Brain pericyte (primary cell): ENCODE results near the gene DRC1.
"Not testable (repeated sequence)": the region's sequence is repeated elsewhere in the genome, so short reads cannot be mapped to it uniquely, and the experiment has no call there.

Experiments
- DNase-seq: peaks from one replicate; pipeline ENCODE4 v3.0.0-alpha.2; 2012; ENCODE audit warnings: low read depth, low spot score

Gene DRC1

GRCh38 chr2:26463244-26464192 is 61.8 kb downstream of the DRC1 start:
- DNase-seq = no peak

- DNase-seq = no peak
Observed at GRCh38 chr2:26464390-26465265, 62.9 kb downstream of the DRC1 start.

- DNase-seq = no peak
Observed at GRCh38 chr2:26465266-26465925, 63.7 kb downstream of the DRC1 start.

GRCh38 chr2:26465981-26466471 is 64.3 kb downstream of the DRC1 start:
- no peak for DNase-seq

GRCh38 chr2:26466662-26467310 is 65.1 kb downstream of the DRC1 start:
- no peak for DNase-seq

GRCh38 chr2:26468544-26468943 is 66.8 kb downstream of the DRC1 start:
- DNase-seq = not testable (repeated sequence)

- no peak for DNase-seq
Observed at GRCh38 chr2:26469092-26469710, 67.5 kb downstream of the DRC1 start.

- no peak for DNase-seq
Observed at GRCh38 chr2:26469955-26470354, 68.2 kb downstream of the DRC1 start.

- no peak for DNase-seq
Observed at GRCh38 chr2:26470601-26471260, 69.0 kb downstream of the DRC1 start.

- DNase-seq = no peak
Observed at GRCh38 chr2:26471289-26471688, 69.6 kb downstream of the DRC1 start.

- no peak for DNase-seq
Observed at GRCh38 chr2:26471766-26472706, 70.3 kb downstream of the DRC1 start.

- no peak for DNase-seq
Observed at GRCh38 chr2:26472821-26473655, 71.3 kb downstream of the DRC1 start.

GRCh38 chr2:26473796-26474195 is 72.1 kb downstream of the DRC1 start:
- DNase-seq = no peak

GRCh38 chr2:26474261-26474785 is 72.6 kb downstream of the DRC1 start:
- no peak for DNase-seq

GRCh38 chr2:26475037-26475436 is 73.3 kb downstream of the DRC1 start:
- no peak for DNase-seq

GRCh38 chr2:26475832-26476501 is 74.2 kb downstream of the DRC1 start:
- DNase-seq = no peak
